GM04504 (cell line): ENCODE results near the gene SLC29A2.

Experiments
- DNase-seq: peaks from one replicate; pipeline ENCODE4 v3.0.0-alpha.2; 2012; ENCODE audit warnings: low read depth

Gene SLC29A2

GRCh38 chr11:66371627-66372415, at the start of gene SLC29A2:
Gene SLC29A2 (minus strand): TSS chr11:66371760. CDS start chr11:66371591, 169 bp downstream.
- no peak for DNase-seq

DNA sequence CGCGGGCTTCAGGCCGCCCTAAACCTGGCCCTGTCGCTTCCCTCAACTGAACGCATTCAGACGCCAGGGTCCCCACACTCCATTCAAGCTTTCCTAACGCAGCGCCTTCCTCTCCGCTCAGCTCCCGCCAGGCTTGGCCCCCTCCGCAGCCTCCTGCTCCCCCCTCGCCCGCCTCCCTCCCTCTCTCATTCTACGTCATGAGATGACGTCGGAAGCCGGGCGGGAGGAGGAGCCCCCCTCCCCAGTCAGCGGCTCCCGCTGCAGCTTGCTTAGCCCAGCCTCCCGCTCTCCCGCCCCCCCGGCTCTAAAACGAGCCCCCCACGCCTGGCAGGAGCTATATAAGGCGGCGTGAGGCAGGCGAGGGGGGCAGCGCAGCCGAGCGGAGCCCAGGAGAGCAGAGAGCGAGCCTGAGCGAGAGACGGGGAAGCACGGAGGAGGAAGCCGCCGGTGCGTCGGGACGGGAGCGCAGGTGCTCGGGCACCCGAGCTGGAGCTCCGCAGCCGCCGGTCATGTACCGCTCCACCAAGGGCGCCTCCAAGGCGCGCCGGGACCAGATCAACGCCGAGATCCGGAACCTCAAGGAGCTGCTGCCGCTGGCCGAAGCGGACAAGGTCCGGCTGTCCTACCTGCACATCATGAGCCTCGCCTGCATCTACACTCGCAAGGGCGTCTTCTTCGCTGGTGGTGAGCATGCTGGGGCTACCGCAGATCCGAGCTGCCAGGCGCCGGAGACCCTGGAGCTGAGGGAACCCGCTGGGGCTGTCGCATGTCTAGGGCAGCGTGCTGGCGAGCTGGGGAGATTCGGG, 49.3 kb upstream of the SLC29A2 start, which contains the start of gene NPAS4:
NPAS4 (plus strand) TSS at position 365 of the 806 bp plus-strand sequence; CDS start at position 510, 145 bp downstream.
- no peak for DNase-seq

DNA sequence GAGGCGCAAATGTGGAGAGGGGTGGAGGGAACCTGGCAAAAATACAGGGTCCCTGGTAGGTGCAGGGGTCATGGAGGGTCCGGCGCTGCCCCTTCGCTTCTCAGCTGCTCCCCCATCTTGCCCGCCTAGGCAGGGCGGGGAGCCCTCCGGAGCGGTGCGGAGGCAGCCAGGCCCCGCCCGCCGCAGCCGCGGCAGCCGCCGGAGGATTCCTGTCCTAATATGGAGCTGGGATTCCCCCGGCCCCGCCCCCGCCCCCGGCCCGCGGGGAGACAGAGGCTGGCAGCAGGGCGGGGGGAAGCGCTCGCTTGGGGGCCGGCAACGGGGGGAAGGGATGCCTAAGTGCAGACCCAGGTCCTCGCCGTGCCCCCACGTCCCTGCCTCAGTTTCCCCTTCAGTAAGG, 48.3 kb upstream of the SLC29A2 start:
- DNase-seq, result no peak

GRCh38 chr11:66418986-66419308, 47.4 kb upstream of the SLC29A2 start:
- DNase-seq, result no peak

DNA sequence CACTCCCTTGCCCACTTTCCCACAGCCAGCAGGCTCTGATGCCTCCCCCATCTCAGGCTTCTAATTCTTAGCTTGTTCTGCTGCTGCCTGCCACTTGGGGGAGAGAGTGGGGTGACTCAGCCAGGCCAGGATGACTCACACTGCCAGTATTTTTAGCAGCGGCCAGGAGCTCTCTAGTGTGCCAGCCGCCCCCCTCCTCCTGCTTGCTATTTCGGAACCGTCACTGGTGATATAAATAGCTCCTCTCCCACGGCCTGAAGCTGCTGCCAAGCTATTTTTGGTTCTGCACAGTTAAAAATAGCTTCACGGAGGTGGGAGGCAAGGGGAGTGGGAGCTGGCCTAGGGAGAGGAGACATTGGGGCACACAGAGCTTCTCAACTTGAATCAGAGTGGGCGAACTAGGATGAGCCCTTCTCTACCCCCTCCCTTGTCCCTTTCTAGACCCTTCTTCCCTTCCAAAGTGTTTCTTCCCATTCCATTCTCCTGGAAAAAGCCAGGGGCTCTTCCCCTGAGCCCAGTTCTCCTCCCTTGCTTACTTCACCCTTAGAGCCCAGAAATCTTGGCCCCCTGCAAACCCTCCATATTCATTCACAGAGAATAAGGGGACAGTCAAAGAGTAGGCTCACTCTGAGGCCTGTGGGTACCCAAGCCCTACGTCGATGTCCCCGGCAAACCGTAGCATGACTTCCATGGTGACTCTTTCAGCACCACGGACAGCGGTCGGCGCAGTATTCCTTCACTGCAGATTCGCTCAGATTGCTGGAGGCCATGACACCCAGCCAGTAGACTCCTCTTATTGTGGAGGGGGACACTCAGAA, 46.8 kb upstream of the SLC29A2 start:
- DNase-seq, result peak; percentile 91

DNA sequence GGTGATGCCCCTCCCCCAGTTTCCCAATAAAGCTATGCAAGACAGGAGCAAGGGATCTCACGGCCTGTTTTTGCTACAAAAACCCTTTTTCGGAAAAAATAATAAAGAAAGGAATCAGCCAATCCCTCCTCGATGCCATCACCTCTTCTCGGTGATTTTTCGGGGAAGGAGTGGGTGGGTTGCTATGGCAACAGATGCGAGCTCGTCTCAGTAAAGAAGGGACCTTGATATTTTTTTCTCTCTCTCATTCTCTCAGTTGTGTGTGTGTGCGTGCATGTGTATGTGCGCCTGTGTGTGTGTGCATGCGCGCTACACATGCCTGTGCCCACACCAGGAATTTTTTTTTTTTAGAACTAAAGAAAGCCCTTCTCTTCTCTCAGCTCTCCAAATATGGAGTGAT, 45.4 kb upstream of the SLC29A2 start:
- no peak for DNase-seq

GRCh38 chr11:66415423-66415822, 43.9 kb upstream of the SLC29A2 start:
- no peak for DNase-seq

DNA sequence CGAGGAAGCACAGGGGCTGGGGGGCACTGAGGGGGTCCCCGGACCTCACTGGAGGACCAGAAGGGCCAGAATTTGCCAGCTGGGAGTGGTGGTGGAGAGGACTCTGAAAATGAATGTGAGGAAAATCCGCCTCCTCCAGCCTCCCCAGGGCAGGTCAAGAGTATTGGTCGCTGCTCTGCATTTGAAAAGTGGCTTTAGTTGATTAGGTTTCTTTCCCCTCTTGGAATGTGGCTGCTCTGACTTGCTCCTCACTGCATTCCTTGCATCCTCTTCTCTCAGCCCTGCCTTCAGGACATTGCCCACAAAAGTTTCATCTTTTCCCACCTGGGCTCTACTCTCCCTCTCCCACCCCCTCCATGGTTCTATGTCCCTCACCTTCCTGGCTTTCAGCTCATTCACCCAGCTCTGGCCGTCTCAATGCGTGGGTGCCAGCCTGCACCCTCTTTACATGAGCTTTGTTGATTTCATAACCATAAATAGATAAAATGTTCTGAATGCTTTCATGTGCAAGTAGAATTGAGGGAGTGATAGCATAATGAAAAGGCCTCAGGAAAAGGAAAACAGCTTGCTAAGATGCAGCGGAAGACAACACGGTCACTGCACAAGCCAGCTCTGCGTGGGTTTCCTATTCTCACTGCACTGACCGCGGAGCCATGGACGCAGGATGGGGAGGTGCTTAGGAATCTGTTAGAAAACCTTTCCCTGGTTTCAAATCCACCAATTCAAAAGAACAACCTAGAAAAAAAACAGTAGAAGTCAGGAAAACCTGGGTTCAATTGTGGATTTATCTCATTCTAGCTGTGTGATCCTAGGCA, 42.8 kb upstream of the SLC29A2 start:
- no peak for DNase-seq

- no peak for DNase-seq
These were observed 41.6 kb upstream of the SLC29A2 start for GRCh38 chr11:66413167-66413566.

DNA sequence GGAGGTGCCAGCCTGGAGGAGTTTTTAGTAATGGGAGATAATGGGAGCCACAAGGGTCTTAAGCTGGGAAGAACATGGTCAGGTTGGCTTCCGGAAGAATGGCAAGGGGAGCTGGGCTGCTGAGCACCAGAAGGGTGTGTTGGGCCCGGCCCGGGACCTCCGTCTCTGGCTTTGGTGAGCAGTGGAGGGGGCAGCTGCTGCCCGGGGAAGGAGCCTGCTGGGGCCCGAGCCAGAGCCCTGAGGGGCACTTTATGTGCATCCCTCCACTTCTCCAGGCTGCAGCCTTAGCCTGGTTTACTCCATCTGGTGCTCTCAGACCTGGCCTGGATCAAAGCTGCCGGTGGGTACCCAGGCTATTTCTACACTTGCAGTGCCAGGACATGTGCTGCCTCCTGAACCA, 40.5 kb upstream of the SLC29A2 start:
- DNase-seq, result no peak

- DNase-seq, result no peak
These were observed 39.8 kb upstream of the SLC29A2 start for GRCh38 chr11:66411323-66411722.

- no peak for DNase-seq
These were observed 38.6 kb upstream of the SLC29A2 start for GRCh38 chr11:66410191-66410590.

- DNase-seq, result no peak
These were observed 37.7 kb upstream of the SLC29A2 start for GRCh38 chr11:66409226-66409625.

DNA sequence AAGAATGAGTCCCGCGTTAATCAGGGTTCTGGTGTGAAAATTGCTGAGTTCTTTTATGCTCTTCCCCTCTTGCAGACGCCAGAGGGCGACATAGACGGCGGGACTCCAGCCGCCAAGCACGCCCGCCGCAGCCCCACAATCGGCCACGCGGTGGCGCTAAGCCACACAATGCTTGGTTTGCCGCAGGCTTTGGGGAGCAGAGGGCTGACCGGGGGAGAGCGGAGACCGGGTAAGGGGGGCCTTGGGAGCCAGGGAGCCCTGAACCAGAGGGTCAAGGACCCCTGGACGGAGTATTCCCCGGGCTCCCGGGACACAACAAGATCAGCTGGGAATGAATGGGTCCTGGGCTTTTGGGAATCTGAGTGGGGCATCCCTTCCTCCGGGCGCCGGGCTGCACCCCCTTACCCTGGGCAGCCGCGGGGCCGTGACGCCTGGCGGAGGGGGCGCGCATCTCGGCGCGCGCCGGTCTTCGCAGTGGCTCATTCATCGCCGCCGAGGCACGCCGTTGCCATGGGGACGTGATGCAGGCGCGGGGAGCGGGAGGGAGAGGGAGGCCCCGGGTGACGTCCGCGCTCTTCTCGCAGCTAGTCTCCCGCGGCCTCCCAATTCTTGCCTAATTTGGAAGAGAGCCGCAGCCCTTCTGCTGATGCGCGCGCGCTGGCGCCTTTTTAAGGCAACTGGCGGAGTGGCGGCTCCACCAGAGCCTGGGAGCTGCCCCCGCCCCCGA, 37.1 kb upstream of the SLC29A2 start:
- DNase-seq, result peak; percentile 79

- no peak for DNase-seq
These were observed 36.1 kb upstream of the SLC29A2 start for GRCh38 chr11:66407651-66408050.

- no peak for DNase-seq
These were observed 22.4 kb upstream of the SLC29A2 start for GRCh38 chr11:66393954-66394353.

GRCh38 chr11:66391322-66391721, 19.8 kb upstream of the SLC29A2 start:
- DNase-seq, result no peak

DNA sequence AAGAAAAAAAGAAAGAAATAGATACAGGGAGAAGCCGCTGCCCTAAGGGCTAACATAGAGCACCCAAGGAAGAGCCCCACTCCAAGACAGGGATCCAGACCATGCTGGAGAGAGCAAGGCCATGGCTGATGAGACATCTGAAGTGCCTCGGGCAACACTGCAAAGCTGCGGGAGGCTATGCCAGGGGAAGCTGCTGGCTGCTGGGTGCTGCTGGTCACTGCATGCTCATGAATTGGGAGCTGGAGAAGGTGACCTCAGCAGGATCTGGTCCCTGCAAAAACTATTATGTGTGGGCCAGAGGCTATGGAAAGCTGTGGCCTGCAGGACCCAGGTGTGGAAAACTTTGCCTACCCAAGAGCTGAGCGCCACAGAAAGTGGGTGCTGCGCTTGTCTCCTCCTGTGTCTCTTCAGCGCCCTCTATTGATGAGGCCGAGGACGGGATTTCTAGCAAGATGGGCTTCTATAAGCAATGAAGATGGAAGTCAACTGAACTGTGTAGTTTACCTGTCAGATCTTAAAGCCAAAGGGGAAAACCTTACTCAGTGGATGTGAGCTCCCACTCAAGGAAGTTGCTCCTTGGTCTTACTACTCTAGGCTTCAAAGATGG, 17.3 kb upstream of the SLC29A2 start:
- DNase-seq, result peak; percentile 34

DNA sequence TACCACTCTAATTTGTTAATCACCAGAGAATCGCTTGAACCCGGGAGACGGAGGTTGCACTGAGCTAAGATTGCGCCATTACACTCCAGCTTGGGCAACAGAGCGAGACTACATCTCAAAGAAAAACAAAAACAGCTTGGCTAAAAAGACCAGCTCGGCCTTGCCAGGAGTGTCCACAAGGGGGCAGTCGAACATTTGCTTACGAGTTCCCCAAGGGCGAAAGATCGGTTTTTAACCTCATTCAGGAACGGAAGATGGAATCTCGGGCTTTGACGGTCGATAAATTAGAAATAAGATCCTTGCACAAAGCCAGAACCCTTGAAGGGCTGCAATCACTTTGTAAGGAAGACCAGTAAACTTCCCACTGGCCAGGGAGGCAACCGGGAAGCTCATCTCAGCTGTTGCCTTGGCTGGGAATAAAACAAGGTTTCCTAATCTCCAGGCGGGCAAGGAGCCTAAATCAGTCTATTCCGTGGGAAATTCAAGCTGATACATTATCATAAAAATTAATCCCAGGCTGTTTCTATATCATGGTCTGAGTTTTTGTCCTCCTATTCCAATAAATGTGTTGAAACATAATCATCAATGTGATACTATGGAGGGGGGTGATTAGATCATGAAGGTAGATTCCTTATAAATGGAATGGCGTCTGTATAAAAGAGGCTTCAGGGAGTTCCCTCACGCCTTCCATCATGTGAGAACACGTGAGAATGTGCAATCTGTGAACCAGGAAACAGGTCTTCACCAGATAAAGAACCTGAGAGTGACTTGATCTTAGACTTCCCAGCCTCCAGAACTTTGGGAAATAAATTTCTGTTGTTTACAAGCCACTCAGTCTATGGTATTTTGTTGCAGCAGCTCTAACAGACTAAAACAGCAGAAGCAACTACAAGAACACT, 14.9 kb upstream of the SLC29A2 start:
- DNase-seq, result peak; percentile 60
